AG09319 (cell line): ENCODE data around the gene BTN1A1.

Experiments used
- DNase-seq: peaks from one replicate; pipeline ENCODE4 v3.0.0-alpha.2; 2010; ENCODE audit warnings: low read depth; ENCODE audit errors: extremely low read depth
- TF ChIP-seq, protein P1 (sequence below): IDR thresholded peaks from 2 replicates; pipeline ENCODE4 v1.5.1; 2011; ENCODE audit warnings: low read depth, mild to moderate bottlenecking, inconsistent platforms, low read length, moderate library complexity

Gene BTN1A1

DNA sequence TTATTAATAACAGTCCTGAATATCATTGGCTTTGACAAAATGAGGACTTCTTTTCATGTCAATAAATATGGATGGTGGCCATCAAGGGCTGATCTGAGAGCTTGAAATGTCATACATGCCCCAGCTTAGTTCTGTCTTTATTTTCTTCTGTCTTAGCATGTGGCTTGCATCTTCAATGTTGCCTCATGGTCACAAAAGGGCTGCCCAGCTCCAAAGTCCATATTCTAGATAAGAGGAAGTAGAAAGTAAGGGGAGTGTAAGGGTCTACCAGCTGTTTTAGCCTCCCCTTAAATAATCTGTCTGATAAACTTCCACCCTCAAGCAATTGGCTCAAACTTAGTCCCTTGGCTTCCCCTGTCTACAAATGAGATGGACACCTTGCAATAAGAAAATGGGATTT, 28.1 kb upstream of the BTN1A1 start:
- no peak for DNase-seq
- TF ChIP-seq, protein P1, sequence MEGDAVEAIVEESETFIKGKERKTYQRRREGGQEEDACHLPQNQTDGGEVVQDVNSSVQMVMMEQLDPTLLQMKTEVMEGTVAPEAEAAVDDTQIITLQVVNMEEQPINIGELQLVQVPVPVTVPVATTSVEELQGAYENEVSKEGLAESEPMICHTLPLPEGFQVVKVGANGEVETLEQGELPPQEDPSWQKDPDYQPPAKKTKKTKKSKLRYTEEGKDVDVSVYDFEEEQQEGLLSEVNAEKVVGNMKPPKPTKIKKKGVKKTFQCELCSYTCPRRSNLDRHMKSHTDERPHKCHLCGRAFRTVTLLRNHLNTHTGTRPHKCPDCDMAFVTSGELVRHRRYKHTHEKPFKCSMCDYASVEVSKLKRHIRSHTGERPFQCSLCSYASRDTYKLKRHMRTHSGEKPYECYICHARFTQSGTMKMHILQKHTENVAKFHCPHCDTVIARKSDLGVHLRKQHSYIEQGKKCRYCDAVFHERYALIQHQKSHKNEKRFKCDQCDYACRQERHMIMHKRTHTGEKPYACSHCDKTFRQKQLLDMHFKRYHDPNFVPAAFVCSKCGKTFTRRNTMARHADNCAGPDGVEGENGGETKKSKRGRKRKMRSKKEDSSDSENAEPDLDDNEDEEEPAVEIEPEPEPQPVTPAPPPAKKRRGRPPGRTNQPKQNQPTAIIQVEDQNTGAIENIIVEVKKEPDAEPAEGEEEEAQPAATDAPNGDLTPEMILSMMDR, result no peak

DNA sequence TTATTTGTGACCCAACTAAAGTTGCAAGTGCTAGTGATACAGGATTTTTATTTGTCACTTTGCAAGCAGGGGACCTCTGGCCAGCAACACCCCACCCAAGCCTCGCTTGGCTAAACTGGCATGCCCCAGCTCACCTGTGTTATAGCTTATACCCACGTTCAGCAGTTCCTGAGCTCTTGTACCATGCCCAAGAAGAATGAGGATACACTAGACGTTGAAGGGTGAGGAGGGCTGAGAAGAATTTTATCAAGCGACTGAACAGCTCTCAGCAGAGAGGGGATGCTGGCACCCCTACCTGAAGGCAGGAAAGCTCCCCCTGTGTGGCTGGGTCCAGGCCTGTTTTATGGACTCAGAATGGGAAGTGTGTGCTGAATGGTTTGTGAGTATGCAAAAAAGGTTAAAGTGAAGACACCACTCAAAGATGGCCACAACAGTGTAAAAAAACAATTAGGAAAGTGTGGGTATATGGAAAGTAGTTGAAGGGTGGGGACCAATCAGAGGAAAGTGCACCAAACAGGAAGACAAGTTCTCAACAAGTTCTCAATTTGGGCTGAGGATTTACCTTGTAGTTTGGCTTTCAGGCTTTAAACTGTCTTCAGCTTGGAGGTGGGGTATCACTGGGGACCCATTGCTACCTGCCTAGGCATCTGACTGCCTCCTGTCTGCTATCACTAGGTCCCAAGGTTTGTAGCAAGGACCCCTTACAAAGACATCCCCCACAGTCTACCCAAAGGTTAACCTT, 27.4 kb upstream of the BTN1A1 start:
- TF ChIP-seq, protein P1, result no peak
- no peak for DNase-seq

DNA sequence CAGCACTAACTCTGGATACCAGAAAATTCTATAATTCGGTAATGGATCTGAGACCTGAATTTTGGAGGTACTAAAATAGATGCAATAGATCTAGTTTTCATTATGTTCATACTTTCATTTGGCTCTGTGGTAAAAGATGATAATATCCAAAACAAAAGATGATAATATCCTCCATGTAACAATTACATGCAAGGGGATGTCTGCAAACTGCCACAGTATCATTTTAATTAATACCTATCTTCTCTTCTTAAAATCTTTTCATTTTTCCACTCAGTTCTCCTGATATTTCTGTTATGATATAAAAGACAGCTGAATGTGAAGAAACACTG, 26.7 kb upstream of the BTN1A1 start:
- no peak for DNase-seq
- TF ChIP-seq, protein P1, result no peak

DNA sequence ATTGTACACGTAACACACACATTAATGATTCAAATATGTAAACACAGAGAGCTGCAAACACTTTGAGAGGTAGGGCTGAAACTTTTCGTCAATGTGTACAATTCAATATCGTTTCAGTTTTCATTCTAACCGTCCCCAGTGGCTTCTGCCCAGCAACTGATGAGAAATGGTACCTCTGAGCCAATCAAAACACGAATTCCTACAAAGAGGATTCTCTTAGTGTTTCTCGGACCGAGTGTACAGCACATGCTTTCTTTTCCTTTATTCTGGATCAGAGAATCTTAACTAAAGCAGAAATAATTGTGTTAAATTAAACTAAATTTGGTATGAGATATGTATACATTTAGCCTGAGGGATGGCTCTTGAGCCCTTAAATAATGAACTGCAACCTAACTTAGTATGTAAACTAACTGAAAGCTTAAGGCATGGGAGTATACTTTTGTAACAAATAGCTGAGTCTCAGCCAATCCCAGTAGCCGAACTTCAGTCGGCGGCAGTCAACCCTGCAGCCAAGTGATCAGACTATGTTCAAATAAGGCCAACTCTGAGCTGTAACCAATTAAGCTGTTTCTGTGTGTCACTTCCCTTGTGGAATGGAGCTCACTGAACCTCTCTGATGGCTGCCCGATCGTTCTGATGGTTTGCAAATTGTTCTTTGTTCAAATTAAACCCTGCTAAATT, 26.2 kb upstream of the BTN1A1 start:
- TF ChIP-seq, protein P1, result no peak
- DNase-seq, result peak; percentile 90

DNA sequence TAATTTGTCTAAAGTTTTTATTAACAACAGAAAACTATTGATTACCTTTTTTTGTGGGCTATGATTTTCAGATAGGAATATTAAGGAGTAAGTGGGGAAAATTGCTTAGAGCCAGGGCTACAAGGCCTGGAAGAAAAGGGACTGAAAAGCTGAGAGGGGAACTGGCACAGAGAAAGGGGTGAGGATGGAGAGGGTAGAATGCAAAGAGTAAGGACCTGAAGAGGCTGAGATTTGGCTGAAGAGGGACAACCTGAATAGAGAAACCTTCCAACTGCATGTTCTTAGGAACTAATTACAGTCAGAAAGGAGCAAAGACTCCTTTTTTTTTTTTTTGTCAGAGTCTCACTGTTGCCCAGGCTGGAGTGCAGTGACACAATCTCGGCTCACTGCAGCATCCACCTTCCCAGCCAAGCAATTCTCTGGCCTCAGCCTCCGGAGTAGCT, 25.6 kb upstream of the BTN1A1 start:
- TF ChIP-seq, protein P1, result no peak
- DNase-seq, result no peak

DNA sequence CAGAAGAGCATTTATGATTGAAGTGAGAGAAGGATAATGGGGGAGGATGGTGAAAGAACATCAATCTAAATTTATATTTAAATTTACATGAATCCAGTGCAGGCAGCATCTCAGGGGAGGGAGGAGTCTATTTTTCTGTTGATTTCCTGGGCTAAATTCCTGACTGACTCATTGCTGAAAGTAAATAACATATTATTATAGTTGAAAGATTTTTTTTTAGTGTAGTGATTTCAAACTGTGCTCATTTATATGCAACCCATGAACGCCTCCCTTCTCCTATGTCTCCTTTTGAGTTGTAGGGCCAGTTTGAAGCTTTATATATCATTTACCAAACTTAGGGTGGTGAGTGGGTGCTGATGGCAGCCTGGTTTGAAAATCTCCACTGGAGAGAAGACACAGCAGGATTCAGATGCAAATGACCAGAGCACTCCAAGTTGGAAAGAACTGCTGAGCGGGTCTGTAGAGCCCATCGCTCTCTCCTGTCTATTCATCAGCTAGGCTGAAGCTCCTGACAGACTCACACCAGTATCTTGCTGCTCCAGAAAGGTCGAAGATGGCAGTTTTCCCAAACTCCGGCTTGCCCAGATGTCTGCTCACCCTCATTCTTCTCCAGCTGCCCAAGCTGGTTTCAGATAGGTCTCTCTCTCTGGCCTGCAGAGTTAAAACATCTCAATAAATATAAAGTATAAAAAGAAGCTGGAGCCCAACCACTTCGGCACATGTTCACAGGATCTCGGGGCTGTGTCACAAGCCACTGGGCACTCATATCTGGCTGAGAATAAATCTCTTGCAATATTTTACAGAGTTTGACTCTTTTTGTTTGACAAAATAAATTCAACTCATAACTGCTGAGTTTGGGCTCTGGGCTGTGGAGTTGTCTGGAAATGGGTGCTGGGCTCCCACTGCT, 24.0 kb upstream of the BTN1A1 start:
- DNase-seq, result no peak
- TF ChIP-seq, protein P1, result no peak
